Choroid plexus epithelial cell (primary cell): ENCODE data around the gene IMPG1.

Experiments used
- DNase-seq: peaks from one replicate; pipeline ENCODE4 v3.0.0-alpha.2; 2010; ENCODE audit warnings: low read depth
- H3K4me3 ChIP-seq: 2 replicates; pipeline ENCODE4 v1.5.1; 2011; ENCODE audit warnings: low read depth, mild to moderate bottlenecking, control low read depth, low read length, moderate library complexity
- CTCF ChIP-seq: conservative IDR thresholded peaks from 2 replicates; pipeline ENCODE4 v1.5.1; 2011; ENCODE audit warnings: low read depth, mild to moderate bottlenecking, control low read depth, inconsistent platforms, low read length, moderate library complexity

IMPG1 gene

GRCh38 chr6:75997696-75998095, 74.8 kb downstream of the IMPG1 start:
- DNase-seq, result peak; percentile 13
- no peak for TF ChIP-seq CTCF
- no peak overlapping the region for H3K4me3 ChIP-seq

- no peak overlapping the region for H3K4me3 ChIP-seq
- DNase-seq, result no peak
- no peak for TF ChIP-seq CTCF
These were observed 79.0 kb downstream of the IMPG1 start for GRCh38 chr6:75993236-75994162.

GRCh38 chr6:75991941-75992340, 80.5 kb downstream of the IMPG1 start:
- H3K4me3 ChIP-seq, result no peak overlapping the region
- TF ChIP-seq CTCF, result no peak
- DNase-seq, result no peak

- DNase-seq, result no peak
- no peak overlapping the region for H3K4me3 ChIP-seq
- TF ChIP-seq CTCF, result no peak
These were observed 85.5 kb downstream of the IMPG1 start for GRCh38 chr6:75986935-75987334.

- H3K4me3 ChIP-seq, result no peak overlapping the region
- no peak for TF ChIP-seq CTCF
- DNase-seq, result no peak
These were observed 96.6 kb downstream of the IMPG1 start for GRCh38 chr6:75975904-75976303.

- DNase-seq, result no peak
- no peak overlapping the region for H3K4me3 ChIP-seq
- TF ChIP-seq CTCF, result no peak
These were observed 102.4 kb downstream of the IMPG1 start for GRCh38 chr6:75970093-75970492.

GRCh38 chr6:75968143-75968542, 104.3 kb downstream of the IMPG1 start:
- H3K4me3 ChIP-seq, result no peak overlapping the region
- no peak for DNase-seq
- no peak for TF ChIP-seq CTCF
